ENCODE results near the gene ZNF561.
A peak's percentile ranks its signal among the peaks of the same experiment; 100 is the strongest.
"Not testable (repeated sequence)": the region's sequence is repeated elsewhere in the genome, so short reads cannot be mapped to it uniquely, and the experiment has no call there.

ZNF561 gene

DNA sequence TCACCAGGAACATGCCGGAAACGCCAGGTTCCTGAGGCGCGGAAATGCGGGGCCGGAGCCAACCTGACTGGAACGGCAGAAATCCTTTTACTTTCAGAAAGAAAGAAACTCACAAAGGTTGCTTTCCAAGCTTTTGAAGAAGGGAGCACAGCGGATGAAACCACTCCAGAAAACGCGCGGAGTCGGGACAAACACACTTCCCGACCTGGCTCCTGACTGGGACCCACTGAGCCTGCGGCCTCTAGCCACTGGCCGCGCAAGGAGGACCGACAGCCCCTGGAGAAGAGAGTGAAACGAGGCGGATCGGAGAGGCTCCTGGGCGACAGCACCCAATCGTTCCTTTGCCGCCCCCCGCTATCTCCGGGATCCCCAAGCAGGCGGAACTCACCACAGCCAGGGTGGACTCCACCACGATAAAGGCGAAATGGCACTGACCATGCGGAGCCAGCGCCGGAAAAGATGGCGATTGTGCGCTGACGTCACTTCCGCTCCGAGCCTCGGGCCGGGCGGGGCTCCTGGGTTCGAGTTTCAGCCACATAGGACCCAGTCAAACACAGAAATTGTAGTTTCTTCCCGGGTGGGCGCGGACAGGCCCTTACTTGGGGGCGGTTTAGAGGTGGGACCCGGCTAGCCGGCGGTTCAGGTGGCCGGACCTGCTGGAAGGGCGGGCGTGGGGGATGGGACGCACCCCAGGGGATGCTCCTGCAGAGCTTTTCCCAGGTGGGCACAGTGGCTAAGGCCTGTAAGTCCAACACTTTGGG is 36.8 kb downstream of the ZNF561 start, which contains the start of gene ZNF121:
TSS of gene ZNF121 (minus strand) at position 432 of the 761 bp plus-strand sequence. CDS start 16,407 bp downstream, outside the sequence.
- peak within 1 kb of the TSS; percentile 44 for H2BK120ac ChIP-seq (ENCODE audit: insufficient read depth, low read length, poor library complexity)
- peak within 1 kb of the TSS; percentile 90 for H4K8ac ChIP-seq (ENCODE audit: low read depth, low read length)
- peak within 1 kb of the TSS; percentile 71 for H3K18ac ChIP-seq (ENCODE audit: low read length)
- H3K14ac ChIP-seq (ENCODE audit: low read length): peak within 1 kb of the TSS; percentile 79
- H4K12ac ChIP-seq (ENCODE audit: low read depth, low read length): peak within 1 kb of the TSS; percentile 63
- DNase-seq: peak; percentile 68 to 88
- no peak within 1 kb of the TSS for H2BK12ac ChIP-seq (ENCODE audit: low read length)
- peaks cover 2% of the 10 kb centered on the region in 2 experiments for H3K36me3 ChIP-seq (ENCODE audit: control insufficient read depth in 1 of 2, insufficient read depth in 2 of 2, low read length in 2 of 2)
- peak within 1 kb of the TSS; percentile 3 for H2AK5ac ChIP-seq (ENCODE audit: low read length)
- peaks cover 22% of the 10 kb centered on the region for H3K79me2 ChIP-seq (ENCODE audit: control insufficient read depth, insufficient read depth, low read length, poor library complexity)
- no CpG with 5 or more reads among the region's 51 CpGs for WGBS (ENCODE audit: extremely low coverage, insufficient coverage, insufficient read length)
- H2AFZ ChIP-seq (ENCODE audit: insufficient read depth, low read length, poor library complexity): peak within 1 kb of the TSS; percentile 65
- H3K4ac ChIP-seq (ENCODE audit: low read depth, low read length): peak within 1 kb of the TSS; percentile 98
- peak within 1 kb of the TSS; percentile 81 for H4K91ac ChIP-seq (ENCODE audit: low read depth, low read length)
- peak within 1 kb of the TSS; percentile 51 for H3K27ac ChIP-seq (ENCODE audit: low read depth, low read length)
- peak within 1 kb of the TSS; percentile 67 for H3K4me2 ChIP-seq (ENCODE audit: low read length)
- peaks cover 0 to 6% of the 10 kb centered on the region in 2 experiments for H3K4me1 ChIP-seq (ENCODE audit: control insufficient read depth in 1 of 2, insufficient read depth in 2 of 2, low read length in 2 of 2)
- H3K9me3 ChIP-seq (ENCODE audit: insufficient read depth, low read depth, low read length): peaks cover under 1% of the 10 kb centered on the region
- H3K9ac ChIP-seq (ENCODE audit: low read length): peak within 1 kb of the TSS; percentile 97
- peak within 1 kb of the TSS; percentile 97 for H3K4me3 ChIP-seq (ENCODE audit: low read depth, low read length)
- peaks cover 6% of the 10 kb centered on the region for H3K79me1 ChIP-seq (ENCODE audit: low read length)
- no peaks in the 10 kb centered on the region for H3K27me3 ChIP-seq (ENCODE audit: insufficient read depth, low read length)
- H2BK5ac ChIP-seq (ENCODE audit: low read depth, low read length, poor library complexity): peak within 1 kb of the TSS; percentile 28
- no peak within 1 kb of the TSS for H3K23ac ChIP-seq (ENCODE audit: low read length)

GRCh38 chr19:9582081-9582725 is 38.8 kb downstream of the ZNF561 start:
- not testable (repeated sequence) for H3K18ac ChIP-seq (ENCODE audit: low read length); H3K27me3 ChIP-seq (ENCODE audit: insufficient read depth, low read length); H2BK120ac ChIP-seq (ENCODE audit: insufficient read depth, low read length, poor library complexity); DNase-seq; H2BK5ac ChIP-seq (ENCODE audit: low read depth, low read length, poor library complexity); H3K9me3 ChIP-seq (ENCODE audit: insufficient read depth, low read depth, low read length); H3K4me3 ChIP-seq (ENCODE audit: low read depth, low read length); H3K23ac ChIP-seq (ENCODE audit: low read length); H3K4me1 ChIP-seq (ENCODE audit: control insufficient read depth in 1 of 2, insufficient read depth in 2 of 2, low read length in 2 of 2); H3K9ac ChIP-seq (ENCODE audit: low read length); H3K79me1 ChIP-seq (ENCODE audit: low read length); H2AFZ ChIP-seq (ENCODE audit: insufficient read depth, low read length, poor library complexity); H4K12ac ChIP-seq (ENCODE audit: low read depth, low read length); H4K8ac ChIP-seq (ENCODE audit: low read depth, low read length); H3K36me3 ChIP-seq (ENCODE audit: control insufficient read depth in 1 of 2, insufficient read depth in 2 of 2, low read length in 2 of 2); H3K27ac ChIP-seq (ENCODE audit: low read depth, low read length); H3K14ac ChIP-seq (ENCODE audit: low read length); H4K91ac ChIP-seq (ENCODE audit: low read depth, low read length); H2AK5ac ChIP-seq (ENCODE audit: low read length); H2BK12ac ChIP-seq (ENCODE audit: low read length)
- peak overlapping the region; percentile 78 for H3K4ac ChIP-seq (ENCODE audit: low read depth, low read length)
- H3K79me2 ChIP-seq (ENCODE audit: control insufficient read depth, insufficient read depth, low read length, poor library complexity): peaks cover 27% of the 10 kb centered on the region
- H3K4me2 ChIP-seq (ENCODE audit: low read length): peak overlapping the region; percentile 25
- no CpG with 5 or more reads among the region's 13 CpGs for WGBS (ENCODE audit: extremely low coverage, insufficient coverage, insufficient read length)

GRCh38 chr19:9580728-9581127 is 40.3 kb downstream of the ZNF561 start:
- peaks cover 6% of the 10 kb centered on the region for H3K79me1 ChIP-seq (ENCODE audit: low read length)
- peak overlapping the region; percentile 49 for H3K4ac ChIP-seq (ENCODE audit: low read depth, low read length)
- H3K79me2 ChIP-seq (ENCODE audit: control insufficient read depth, insufficient read depth, low read length, poor library complexity): peaks cover 32% of the 10 kb centered on the region
- peaks cover 0 to 6% of the 10 kb centered on the region in 2 experiments for H3K4me1 ChIP-seq (ENCODE audit: control insufficient read depth in 1 of 2, insufficient read depth in 2 of 2, low read length in 2 of 2)
- no peak overlapping the region for H3K4me3 ChIP-seq (ENCODE audit: low read depth, low read length)
- no peak overlapping the region for H3K14ac ChIP-seq (ENCODE audit: low read length)
- H3K18ac ChIP-seq (ENCODE audit: low read length): no peak overlapping the region
- H3K27me3 ChIP-seq (ENCODE audit: insufficient read depth, low read length): no peaks in the 10 kb centered on the region
- no peak overlapping the region for H4K12ac ChIP-seq (ENCODE audit: low read depth, low read length)
- H2AFZ ChIP-seq (ENCODE audit: insufficient read depth, low read length, poor library complexity): no peak overlapping the region
- H3K9ac ChIP-seq (ENCODE audit: low read length): no peak overlapping the region
- no peak for DNase-seq
- peaks cover 5% of the 10 kb centered on the region for H3K9me3 ChIP-seq (ENCODE audit: insufficient read depth, low read depth, low read length)
- H2BK12ac ChIP-seq (ENCODE audit: low read length): no peak overlapping the region
- H3K23ac ChIP-seq (ENCODE audit: low read length): no peak overlapping the region
- no CpG with 5 or more reads among the region's 5 CpGs for WGBS (ENCODE audit: extremely low coverage, insufficient coverage, insufficient read length)
- no peak overlapping the region for H4K91ac ChIP-seq (ENCODE audit: low read depth, low read length)
- H2AK5ac ChIP-seq (ENCODE audit: low read length): no peak overlapping the region
- no peak overlapping the region for H2BK5ac ChIP-seq (ENCODE audit: low read depth, low read length, poor library complexity)
- H2BK120ac ChIP-seq (ENCODE audit: insufficient read depth, low read length, poor library complexity): no peak overlapping the region
- H4K8ac ChIP-seq (ENCODE audit: low read depth, low read length): no peak overlapping the region
- H3K4me2 ChIP-seq (ENCODE audit: low read length): no peak overlapping the region
- no peak overlapping the region for H3K27ac ChIP-seq (ENCODE audit: low read depth, low read length)
- peaks cover 5 to 9% of the 10 kb centered on the region in 2 experiments for H3K36me3 ChIP-seq (ENCODE audit: control insufficient read depth in 1 of 2, insufficient read depth in 2 of 2, low read length in 2 of 2)

GRCh38 chr19:9570255-9570654 is 50.8 kb downstream of the ZNF561 start:
- DNase-seq: peak; percentile 56 to 61
- no peak overlapping the region for H4K12ac ChIP-seq (ENCODE audit: low read depth, low read length)
- no peaks in the 10 kb centered on the region for H3K27me3 ChIP-seq (ENCODE audit: insufficient read depth, low read length)
- H2BK120ac ChIP-seq (ENCODE audit: insufficient read depth, low read length, poor library complexity): no peak overlapping the region
- H3K79me2 ChIP-seq (ENCODE audit: control insufficient read depth, insufficient read depth, low read length, poor library complexity): peaks cover 20% of the 10 kb centered on the region
- H2AK5ac ChIP-seq (ENCODE audit: low read length): no peak overlapping the region
- WGBS (ENCODE audit: extremely low coverage, insufficient coverage, insufficient read length): no CpG with 5 or more reads among the region's 6 CpGs
- H2BK5ac ChIP-seq (ENCODE audit: low read depth, low read length, poor library complexity): no peak overlapping the region
- H3K79me1 ChIP-seq (ENCODE audit: low read length): no peaks in the 10 kb centered on the region
- no peak overlapping the region for H3K18ac ChIP-seq (ENCODE audit: low read length)
- no peak overlapping the region for H3K9ac ChIP-seq (ENCODE audit: low read length)
- peaks cover 12% of the 10 kb centered on the region for H3K9me3 ChIP-seq (ENCODE audit: insufficient read depth, low read depth, low read length)
- H3K4me2 ChIP-seq (ENCODE audit: low read length): no peak overlapping the region
- H3K36me3 ChIP-seq (ENCODE audit: control insufficient read depth in 1 of 2, insufficient read depth in 2 of 2, low read length in 2 of 2): peaks cover 23 to 30% of the 10 kb centered on the region in 2 experiments
- H3K4me1 ChIP-seq (ENCODE audit: control insufficient read depth in 1 of 2, insufficient read depth in 2 of 2, low read length in 2 of 2): peaks cover 0 to 2% of the 10 kb centered on the region in 2 experiments
- H3K23ac ChIP-seq (ENCODE audit: low read length): no peak overlapping the region
- no peak overlapping the region for H2AFZ ChIP-seq (ENCODE audit: insufficient read depth, low read length, poor library complexity)
- H2BK12ac ChIP-seq (ENCODE audit: low read length): no peak overlapping the region
- no peak overlapping the region for H3K27ac ChIP-seq (ENCODE audit: low read depth, low read length)
- no peak overlapping the region for H3K4me3 ChIP-seq (ENCODE audit: low read depth, low read length)
- H3K4ac ChIP-seq (ENCODE audit: low read depth, low read length): peak overlapping the region; percentile 24
- no peak overlapping the region for H4K91ac ChIP-seq (ENCODE audit: low read depth, low read length)
- H3K14ac ChIP-seq (ENCODE audit: low read length): no peak overlapping the region
- H4K8ac ChIP-seq (ENCODE audit: low read depth, low read length): no peak overlapping the region
